ACC112 (cell line): Measurements from ENCODE around the gene GRM7.

Experiments used
- H2AFZ ChIP-seq: fragments of 200-600 bp; sonication (generic); one replicate; pipeline ENCODE4 v1.6.0; 2017; ENCODE audit warnings: antibody characterized with exemption, low read length; ENCODE audit not compliant: unreplicated experiment
- H3K27ac ChIP-seq: fragments of 200-600 bp; sonication (generic); 2 replicates; pipeline ENCODE4 v1.5.1; 2014; ENCODE audit warnings: low read depth, mild to moderate bottlenecking, antibody characterized with exemption, low read length, moderate library complexity
- H3K27me3 ChIP-seq: fragments of 200-600 bp; sonication (generic); 2 replicates; pipeline ENCODE4 v1.6.1; 2014; ENCODE audit warnings: mild to moderate bottlenecking, antibody characterized with exemption, low read length, moderate library complexity, mixed read lengths; ENCODE audit not compliant: insufficient read depth
- H3K36me3 ChIP-seq: fragments of 200-600 bp; sonication (generic); 2 replicates; pipeline ENCODE4 v1.6.1; 2016; ENCODE audit warnings: mild to moderate bottlenecking, antibody characterized with exemption, low read length, moderate library complexity, mixed read lengths; ENCODE audit not compliant: insufficient read depth
- H3K4me1 ChIP-seq: fragments of 200-600 bp; sonication (generic); one replicate; pipeline ENCODE4 v1.6.1; 2016; ENCODE audit warnings: low read length, mixed read lengths; ENCODE audit not compliant: insufficient read depth, unreplicated experiment, control insufficient read depth
- H3K4me3 ChIP-seq: fragments of 200-600 bp; sonication (generic); 2 replicates; pipeline ENCODE4 v1.5.1; 2014; ENCODE audit warnings: mild to moderate bottlenecking, low read depth, low read length
- H3K79me2 ChIP-seq: fragments of 200-600 bp; sonication (generic); one replicate; pipeline ENCODE4 v1.6.0; 2016; ENCODE audit warnings: low read length; ENCODE audit not compliant: control insufficient read depth, unreplicated experiment, insufficient read depth

The GRM7 gene

DNA sequence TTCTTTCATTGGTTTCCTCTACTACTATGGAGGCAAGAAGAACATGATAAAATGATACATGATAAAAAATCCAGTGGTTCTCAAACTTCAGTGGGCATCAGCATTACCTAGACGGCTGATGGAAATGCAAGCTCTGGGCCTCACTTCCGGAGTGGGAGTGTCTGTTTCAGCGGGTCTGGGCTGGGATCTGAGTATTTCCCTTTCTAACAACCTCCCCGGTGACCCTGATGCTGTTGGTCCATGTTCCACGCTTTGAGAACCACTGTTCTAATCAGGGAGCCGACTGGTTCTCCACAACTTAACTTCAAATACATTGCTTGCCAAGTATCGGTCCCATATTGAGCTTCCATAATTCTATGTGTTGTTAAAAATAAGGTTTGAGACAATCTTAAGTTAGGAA is 928.4 kb downstream of the GRM7 start:
- no peaks in the 10 kb centered on the region for H3K27me3 ChIP-seq
- no peak overlapping the region for H3K27ac ChIP-seq
- no peaks in the 10 kb centered on the region for H3K79me2 ChIP-seq
- no peak overlapping the region for H3K4me3 ChIP-seq
- no peak overlapping the region for H2AFZ ChIP-seq
- no peaks in the 10 kb centered on the region for H3K36me3 ChIP-seq
- H3K4me1 ChIP-seq = no peaks in the 10 kb centered on the region

DNA sequence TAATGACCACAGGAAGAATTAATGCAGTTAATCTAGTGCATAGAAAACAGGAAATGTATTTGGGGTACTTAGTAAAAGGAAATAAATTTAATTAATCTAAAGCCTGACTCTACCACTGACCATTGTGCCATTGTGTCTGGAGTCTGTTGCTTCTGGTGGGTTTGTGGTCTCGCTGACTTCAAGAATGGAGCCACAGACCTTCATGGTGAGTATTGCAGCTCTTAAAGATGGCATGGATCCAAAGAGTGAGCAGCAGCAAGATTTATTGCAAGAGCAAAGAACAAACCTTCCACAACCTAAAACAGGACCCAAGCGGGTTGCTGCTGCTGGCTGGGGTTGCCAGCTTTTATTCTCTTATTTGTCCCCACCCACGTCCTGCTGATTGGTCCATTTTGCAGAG is 929.2 kb downstream of the GRM7 start:
- H3K27ac ChIP-seq = no peak overlapping the region
- H3K36me3 ChIP-seq = no peaks in the 10 kb centered on the region
- H3K4me1 ChIP-seq = no peaks in the 10 kb centered on the region
- no peak overlapping the region for H2AFZ ChIP-seq
- no peaks in the 10 kb centered on the region for H3K79me2 ChIP-seq
- no peaks in the 10 kb centered on the region for H3K27me3 ChIP-seq
- no peak overlapping the region for H3K4me3 ChIP-seq
